Measurements from ENCODE around the gene SCYGR2.
"Not testable (repeated sequence)": the region's sequence is repeated elsewhere in the genome, so short reads cannot be mapped to it uniquely, and the experiment has no call there.

SCYGR2 gene

GRCh38 chr2:227598835-227599503 lies at the start of gene SCYGR2:
Gene SCYGR2 (plus strand): TSS chr2:227598893. CDS start chr2:227598893, 0 bp downstream.
- DNase-seq, result not testable (repeated sequence)

- no peak for DNase-seq
Observed at GRCh38 chr2:227551836-227552235, 46.9 kb upstream of the SCYGR2 start.

- DNase-seq, result no peak
Observed at GRCh38 chr2:227562581-227562980, 36.1 kb upstream of the SCYGR2 start.

GRCh38 chr2:227565080-227565479 lies 33.6 kb upstream of the SCYGR2 start:
- DNase-seq, result no peak

GRCh38 chr2:227566012-227566411 lies 32.7 kb upstream of the SCYGR2 start:
- DNase-seq, result no peak

GRCh38 chr2:227568852-227569169 lies 29.9 kb upstream of the SCYGR2 start:
- DNase-seq, result no peak

GRCh38 chr2:227570615-227571014 lies 28.1 kb upstream of the SCYGR2 start:
- no peak for DNase-seq

- DNase-seq, result no peak
Observed at GRCh38 chr2:227576110-227576509, 22.6 kb upstream of the SCYGR2 start.

- DNase-seq, result no peak
Observed at GRCh38 chr2:227576812-227577211, 21.9 kb upstream of the SCYGR2 start.

- DNase-seq, result no peak
Observed at GRCh38 chr2:227577555-227577954, 21.1 kb upstream of the SCYGR2 start.

- DNase-seq, result no peak
Observed at GRCh38 chr2:227578642-227579041, 20.1 kb upstream of the SCYGR2 start.

- DNase-seq, result no peak
Observed at GRCh38 chr2:227579791-227580190, 18.9 kb upstream of the SCYGR2 start.

GRCh38 chr2:227582369-227582768 lies 16.3 kb upstream of the SCYGR2 start:
- no peak for DNase-seq

- no peak for DNase-seq
Observed at GRCh38 chr2:227592694-227593387, 5.9 kb upstream of the SCYGR2 start.

- no peak for DNase-seq
Observed at GRCh38 chr2:227595797-227596196, 2.9 kb upstream of the SCYGR2 start.

GRCh38 chr2:227597036-227597435 lies 1.7 kb upstream of the SCYGR2 start:
- no peak for DNase-seq

- no peak for DNase-seq
Observed at GRCh38 chr2:227597998-227598397, 695 bp upstream of the SCYGR2 start.

- no peak for DNase-seq
Observed at GRCh38 chr2:227602358-227602757, 3.7 kb downstream of the SCYGR2 start.

GRCh38 chr2:227606476-227606875 lies 7.8 kb downstream of the SCYGR2 start:
- no peak for DNase-seq

GRCh38 chr2:227607941-227608340 lies 9.2 kb downstream of the SCYGR2 start:
- no peak for DNase-seq

GRCh38 chr2:227608561-227609338 lies 10.1 kb downstream of the SCYGR2 start:
- no peak for DNase-seq

- no peak for DNase-seq
Observed at GRCh38 chr2:227610123-227610522, 11.4 kb downstream of the SCYGR2 start.

- DNase-seq, result no peak
Observed at GRCh38 chr2:227612546-227613271, 14.0 kb downstream of the SCYGR2 start.
